Transverse colon (tissue), 3 donors: ENCODE measurements around the gene PCLAF.

Source experiments
- EP300 ChIP-seq: sonication (generic); formaldehyde crosslinking; IDR thresholded peaks from one replicate; pipeline ENCODE4 v1.6.1; 2017; ENCODE audit warnings: antibody characterized with exemption, low read depth
- POLR2A ChIP-seq: fragments of 450-650 bp; IDR thresholded peaks from one replicate; pipeline ENCODE4 v1.6.1; 2016; ENCODE audit warnings: antibody characterized with exemption, mild to moderate bottlenecking, moderate library complexity
- TF ChIP-seq, protein P1 (sequence below), 5 experiments: fragments of 200-600 bp in 3 of 5; fragments of 450-650 bp in 2 of 5; sonication (generic) in 3 of 5; IDR thresholded peaks; 1 replicate in 2 of 5; 2 replicates in 3 of 5; pipeline ENCODE4 v1.5.1; 2016 to 2017; ENCODE audit warnings: antibody characterized with exemption in 5 of 5, inconsistent platforms in 3 of 5, mild to moderate bottlenecking in 2 of 5, moderate library complexity in 1 of 5

DNA sequence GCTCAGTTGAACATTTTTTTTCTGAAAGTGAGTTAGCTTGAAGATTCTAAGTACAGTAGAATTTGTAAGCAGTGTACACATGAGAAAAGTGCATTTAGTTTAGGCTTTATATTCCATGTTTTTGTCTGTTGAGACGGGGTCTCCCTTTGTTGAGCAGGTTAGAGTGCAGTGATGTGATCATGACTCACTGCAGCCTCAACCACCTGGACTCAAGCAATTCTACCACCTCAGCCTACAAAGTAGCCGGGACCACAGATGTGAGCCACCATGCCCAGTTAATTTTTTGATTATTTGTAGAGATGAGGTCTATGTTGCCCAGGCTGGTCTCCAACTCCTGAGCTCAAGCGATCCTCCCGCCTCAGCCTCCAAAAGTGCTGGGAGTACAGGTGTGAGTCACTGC lies 20.0 kb downstream of the PCLAF start:
- TF ChIP-seq, protein P1, sequence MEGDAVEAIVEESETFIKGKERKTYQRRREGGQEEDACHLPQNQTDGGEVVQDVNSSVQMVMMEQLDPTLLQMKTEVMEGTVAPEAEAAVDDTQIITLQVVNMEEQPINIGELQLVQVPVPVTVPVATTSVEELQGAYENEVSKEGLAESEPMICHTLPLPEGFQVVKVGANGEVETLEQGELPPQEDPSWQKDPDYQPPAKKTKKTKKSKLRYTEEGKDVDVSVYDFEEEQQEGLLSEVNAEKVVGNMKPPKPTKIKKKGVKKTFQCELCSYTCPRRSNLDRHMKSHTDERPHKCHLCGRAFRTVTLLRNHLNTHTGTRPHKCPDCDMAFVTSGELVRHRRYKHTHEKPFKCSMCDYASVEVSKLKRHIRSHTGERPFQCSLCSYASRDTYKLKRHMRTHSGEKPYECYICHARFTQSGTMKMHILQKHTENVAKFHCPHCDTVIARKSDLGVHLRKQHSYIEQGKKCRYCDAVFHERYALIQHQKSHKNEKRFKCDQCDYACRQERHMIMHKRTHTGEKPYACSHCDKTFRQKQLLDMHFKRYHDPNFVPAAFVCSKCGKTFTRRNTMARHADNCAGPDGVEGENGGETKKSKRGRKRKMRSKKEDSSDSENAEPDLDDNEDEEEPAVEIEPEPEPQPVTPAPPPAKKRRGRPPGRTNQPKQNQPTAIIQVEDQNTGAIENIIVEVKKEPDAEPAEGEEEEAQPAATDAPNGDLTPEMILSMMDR (IDR thresholded peaks at IDR 0.05) = no peak
- TF ChIP-seq POLR2A (no peak), EP300 (no peak)
